AG04449 (cell line): ENCODE results near the gene PKN1.

Source experiments
- CTCF ChIA-PET: fragments of 350-600 bp; formaldehyde crosslinking; extraction: SDS; loops from one replicate; lab custom pipeline; 2021; ENCODE audit warnings: antibody characterized with exemption; lab: Yijun Ruan, JAX
- POLR2A ChIA-PET: fragments of 400-600, 350-600 bp; formaldehyde crosslinking; extraction: SDS; loops from one replicate; lab custom pipeline; 2020; ENCODE audit warnings: antibody characterized with exemption, inconsistent platforms; lab: Yijun Ruan, JAX
- DNase-seq: peaks from one replicate; pipeline ENCODE4 v3.0.0-alpha.2; 2010; ENCODE audit warnings: low read depth, low spot score
- H3K4me3 ChIP-seq: 2 replicates; pipeline ENCODE4 v1.5.1; 2011; ENCODE audit warnings: low read depth, mild to moderate bottlenecking, control low read depth, low read length
- CTCF ChIP-seq: IDR thresholded peaks from one replicate; pipeline ENCODE4 v1.5.1; 2011; ENCODE audit warnings: mild to moderate bottlenecking, moderate library complexity, low read length, control low read depth, inconsistent platforms; ENCODE audit not compliant: insufficient read depth; ENCODE audit errors: missing control alignments

PKN1 gene

GRCh38 chr19:14463747-14464146, 30.6 kb downstream of the PKN1 start:
- TF ChIP-seq CTCF: no peak
- no peak overlapping the region for H3K4me3 ChIP-seq
- CTCF ChIA-PET: interaction anchor here (0.8 to 1.0 kb wide), 2 partner anchors 9 to 16 kb away, joined by 3 to 4 read pairs; no protein-coding TSS in a partner anchor
- no peak for DNase-seq
- POLR2A ChIA-PET: no interaction called here

- CTCF ChIA-PET: interaction anchor here (1.0 to 4.1 kb wide), 3 partner anchors 10 to 331 kb away, joined by 3 to 31 read pairs (median 5); partner anchors contain the start of gene ASF1B
- H3K4me3 ChIP-seq: no peak overlapping the region
- no peak for TF ChIP-seq CTCF
- DNase-seq: no peak
- POLR2A ChIA-PET: no interaction called here
These were observed 34.3 kb downstream of the PKN1 start for GRCh38 chr19:14467391-14467790.

- TF ChIP-seq CTCF: no peak
- CTCF ChIA-PET: interaction anchor here (1.0 to 4.1 kb wide), 4 partner anchors 10 to 331 kb away, joined by 3 to 31 read pairs (median 4); partner anchors contain the start of gene ASF1B
- no peak for DNase-seq
- POLR2A ChIA-PET: no interaction called here
- no peak overlapping the region for H3K4me3 ChIP-seq
These were observed 34.7 kb downstream of the PKN1 start for GRCh38 chr19:14467816-14468215.

GRCh38 chr19:14470031-14470876, 37.1 kb downstream of the PKN1 start:
- no peak for TF ChIP-seq CTCF
- CTCF ChIA-PET: interaction anchor here (0.6 kb wide), 1 partner anchor 334 kb away, joined by 3 read pairs; the partner anchor contains the start of gene ASF1B
- DNase-seq: no peak
- no peak overlapping the region for H3K4me3 ChIP-seq
- POLR2A ChIA-PET: no interaction called here

GRCh38 chr19:14471436-14472187, 38.5 kb downstream of the PKN1 start:
- no peak overlapping the region for H3K4me3 ChIP-seq
- TF ChIP-seq CTCF: no peak
- ChIA-PET POLR2A (no interaction called here), CTCF (interaction anchor here (1.0 to 2.6 kb wide), 15 partner anchors 9 to 335 kb away, joined by 3 to 17 read pairs (median 7); partner anchors contain the start of genes ASF1B and GIPC1)
- DNase-seq: no peak
